ENCODE measurements around the gene NLRC5. TPM values are rescaled to one million over a fixed set of nuclear protein-coding genes. Genes with fewer than 3 reads are reported as not detected.
"Not testable (repeated sequence)": the region's sequence is repeated elsewhere in the genome, so short reads cannot be mapped to it uniquely, and the experiment has no call there.

NLRC5 gene
- total RNA-seq, 1 donor from 2014 or later = 2.0 TPM

- DNase-seq = no peak
Measured at GRCh38 chr16:56961386-56961785, 28.0 kb upstream of the NLRC5 start.

DNA sequence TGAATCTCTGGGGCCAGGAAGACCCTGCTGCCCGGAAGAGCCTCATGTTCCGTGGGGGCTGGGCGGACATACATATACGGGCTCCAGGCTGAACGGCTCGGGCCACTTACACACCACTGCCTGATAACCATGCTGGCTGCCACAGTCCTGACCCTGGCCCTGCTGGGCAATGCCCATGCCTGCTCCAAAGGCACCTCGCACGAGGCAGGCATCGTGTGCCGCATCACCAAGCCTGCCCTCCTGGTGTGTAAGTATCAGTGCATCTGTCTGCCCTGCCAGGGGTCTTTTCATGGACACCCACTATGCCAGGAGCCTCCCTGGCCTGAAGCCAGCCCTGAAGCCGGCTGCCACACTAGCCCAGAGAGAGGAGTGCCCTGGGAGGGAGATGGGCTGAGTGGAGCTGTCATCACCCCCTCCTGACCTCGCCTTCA is 27.5 kb upstream of the NLRC5 start, which contains the start of gene CETP:
Gene CETP (plus strand): TSS at position 100 of the 431 bp plus-strand sequence. CDS start 30 bp downstream, at position 130.
- no peak for DNase-seq

GRCh38 chr16:56964243-56965148 is 24.9 kb upstream of the NLRC5 start:
- DNase-seq = peak; percentile 10

GRCh38 chr16:56965149-56966092 is 23.9 kb upstream of the NLRC5 start:
- DNase-seq = no peak

GRCh38 chr16:56966093-56966475 is 23.3 kb upstream of the NLRC5 start:
- DNase-seq = no peak

GRCh38 chr16:56967733-56968132 is 21.6 kb upstream of the NLRC5 start:
- no peak for DNase-seq

GRCh38 chr16:56969769-56970168 is 19.6 kb upstream of the NLRC5 start:
- DNase-seq = no peak

DNA sequence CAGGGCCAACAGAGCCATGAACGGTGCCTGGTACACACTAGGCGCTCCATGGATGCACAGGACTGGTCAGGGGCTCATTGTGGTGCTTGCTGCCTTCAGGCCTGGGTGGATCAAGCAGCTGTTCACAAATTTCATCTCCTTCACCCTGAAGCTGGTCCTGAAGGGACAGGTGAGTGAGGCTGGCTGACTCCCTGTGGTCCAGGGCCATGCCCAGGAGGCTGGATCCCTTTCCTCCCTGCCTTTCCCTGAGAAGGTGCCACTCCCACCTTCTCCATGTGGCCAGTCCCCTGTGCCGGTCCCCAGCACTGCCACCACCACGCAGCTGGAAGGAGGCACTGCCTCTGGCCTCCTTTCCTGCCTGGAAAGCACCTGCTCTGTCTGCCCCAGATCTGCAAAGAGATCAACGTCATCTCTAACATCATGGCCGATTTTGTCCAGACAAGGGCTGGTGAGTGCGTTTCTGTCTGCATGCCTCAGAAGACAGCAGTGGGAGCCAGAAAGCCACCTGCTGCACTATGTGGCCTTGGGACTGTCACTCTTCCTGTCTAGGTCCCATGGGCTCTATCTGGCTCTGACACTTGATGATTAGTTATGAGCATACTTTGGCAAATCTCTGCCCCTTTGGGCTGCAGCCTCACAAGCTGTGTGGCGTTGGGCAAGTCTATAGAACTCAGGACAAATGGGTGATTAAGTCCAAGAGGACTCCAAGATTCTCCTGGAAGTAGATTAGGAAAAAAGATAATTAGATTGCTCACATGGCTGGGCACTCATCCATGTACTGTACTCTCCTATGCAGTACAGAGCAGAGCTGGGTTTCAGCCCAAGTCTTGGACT is 18.2 kb upstream of the NLRC5 start:
- DNase-seq = no peak

- no peak for DNase-seq
Measured at GRCh38 chr16:56971768-56972043, 17.7 kb upstream of the NLRC5 start.

GRCh38 chr16:56972403-56973293 is 16.7 kb upstream of the NLRC5 start:
- DNase-seq = no peak

DNA sequence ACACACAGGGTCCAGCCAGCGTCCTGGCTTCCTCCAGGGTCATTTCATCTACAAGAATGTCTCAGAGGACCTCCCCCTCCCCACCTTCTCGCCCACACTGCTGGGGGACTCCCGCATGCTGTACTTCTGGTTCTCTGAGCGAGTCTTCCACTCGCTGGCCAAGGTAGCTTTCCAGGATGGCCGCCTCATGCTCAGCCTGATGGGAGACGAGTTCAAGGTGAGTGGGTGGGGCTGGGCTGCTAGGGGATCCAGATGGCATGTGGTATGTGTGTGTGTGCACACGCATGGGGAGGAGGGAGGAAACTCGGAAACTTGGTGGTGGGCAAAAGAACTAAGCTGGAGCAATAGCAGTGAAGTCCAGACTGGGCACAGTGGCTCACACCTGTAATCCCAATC is 16.1 kb upstream of the NLRC5 start:
- DNase-seq = no peak

DNA sequence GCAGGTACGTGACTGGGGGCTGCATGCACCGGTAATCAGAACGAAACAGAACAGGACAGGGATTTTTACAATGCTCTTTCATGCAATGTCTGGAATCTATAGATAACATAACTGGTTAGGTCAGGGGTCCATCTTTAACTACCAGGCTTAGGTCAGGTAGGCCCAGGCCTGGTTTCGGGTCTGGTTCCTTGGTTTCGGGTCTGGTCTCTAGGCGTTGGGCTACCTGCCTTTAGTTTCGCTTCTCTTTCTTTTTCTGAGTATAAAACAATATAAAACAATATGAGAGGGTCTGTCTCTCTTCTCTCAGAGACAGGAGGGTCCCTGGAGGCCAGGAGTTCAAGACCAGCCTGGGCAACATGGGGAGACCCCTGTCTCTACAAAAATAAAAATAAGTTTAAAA is 15.5 kb upstream of the NLRC5 start:
- not testable (repeated sequence) for DNase-seq

DNA sequence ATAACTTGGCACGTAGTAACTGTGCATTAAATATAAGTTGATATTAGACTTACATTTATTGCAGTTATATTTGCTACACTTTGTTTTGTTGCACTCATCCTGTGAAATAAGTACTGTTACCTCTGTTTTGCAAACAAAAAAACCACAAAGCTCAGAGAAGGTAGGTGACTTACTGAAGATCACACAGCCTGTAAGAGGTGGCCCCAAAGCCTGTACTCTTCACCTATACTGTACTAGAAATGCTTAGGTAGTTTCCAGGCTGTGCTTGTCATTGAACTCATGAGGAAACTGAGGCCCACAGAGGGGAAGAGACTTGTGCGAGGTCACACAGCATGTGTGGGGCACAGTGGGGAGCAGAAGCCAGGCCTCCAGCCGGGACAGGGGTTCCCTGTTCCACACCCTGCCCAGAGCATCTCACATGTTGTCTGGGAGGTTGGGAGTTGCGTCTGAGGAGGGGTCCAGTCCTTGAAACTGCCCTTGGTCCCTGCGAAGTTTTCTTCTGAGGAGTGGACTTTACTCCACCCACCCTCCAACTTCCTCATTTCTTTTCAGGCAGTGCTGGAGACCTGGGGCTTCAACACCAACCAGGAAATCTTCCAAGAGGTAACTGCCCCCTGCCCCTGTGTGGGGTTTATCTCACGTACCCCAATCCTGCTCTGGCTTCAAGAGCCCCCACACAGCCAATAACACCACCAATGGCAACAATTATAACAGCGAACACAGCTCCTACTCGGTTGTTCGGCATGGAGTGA is 14.6 kb upstream of the NLRC5 start:
- no peak for DNase-seq

GRCh38 chr16:56975714-56976113 is 13.6 kb upstream of the NLRC5 start:
- no peak for DNase-seq

- no peak for DNase-seq
Measured at GRCh38 chr16:56977216-56977615, 12.1 kb upstream of the NLRC5 start.

DNA sequence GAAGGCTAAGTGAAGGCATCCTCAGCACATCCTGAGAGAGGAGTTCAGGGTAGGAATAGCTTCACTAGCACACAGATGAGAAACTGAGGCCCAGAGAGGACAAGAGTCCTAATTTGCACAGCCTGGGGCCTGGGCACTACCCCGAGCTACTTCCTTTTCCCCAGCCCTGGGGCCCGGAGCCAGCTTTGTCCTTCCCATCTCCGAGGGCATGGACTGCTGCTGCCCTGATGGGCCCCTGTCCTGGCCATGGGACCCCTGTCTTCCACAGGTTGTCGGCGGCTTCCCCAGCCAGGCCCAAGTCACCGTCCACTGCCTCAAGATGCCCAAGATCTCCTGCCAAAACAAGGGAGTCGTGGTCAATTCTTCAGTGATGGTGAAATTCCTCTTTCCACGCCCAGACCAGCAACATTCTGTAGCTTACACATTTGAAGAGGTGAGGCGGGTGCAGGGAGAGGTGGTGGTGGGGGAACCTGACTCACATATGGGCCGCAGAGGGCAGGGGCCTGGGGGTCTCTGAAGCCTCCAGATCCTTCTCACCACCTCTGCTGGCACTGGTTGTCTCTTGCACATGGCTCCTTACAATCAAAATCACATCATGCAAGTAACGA is 11.4 kb upstream of the NLRC5 start:
- DNase-seq = no peak

DNA sequence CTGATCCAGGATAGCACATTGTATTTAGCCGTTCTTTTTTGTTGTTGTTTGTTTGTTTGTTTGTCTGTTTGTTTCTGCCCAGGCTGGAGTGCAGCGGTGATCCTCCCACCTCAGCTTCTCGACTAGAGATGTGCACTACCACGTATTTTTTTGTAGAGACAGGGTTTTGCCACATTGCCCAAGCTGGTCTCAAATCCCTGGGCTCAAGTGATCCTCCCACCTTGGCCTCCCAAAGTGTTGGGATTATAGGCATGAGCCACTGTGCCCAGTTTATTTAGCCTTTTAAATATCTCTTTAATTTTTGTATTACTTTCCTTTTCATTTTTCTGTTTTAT is 9.2 kb upstream of the NLRC5 start:
- DNase-seq = no peak

GRCh38 chr16:56980792-56981724 is 8.3 kb upstream of the NLRC5 start:
- no peak for DNase-seq

DNA sequence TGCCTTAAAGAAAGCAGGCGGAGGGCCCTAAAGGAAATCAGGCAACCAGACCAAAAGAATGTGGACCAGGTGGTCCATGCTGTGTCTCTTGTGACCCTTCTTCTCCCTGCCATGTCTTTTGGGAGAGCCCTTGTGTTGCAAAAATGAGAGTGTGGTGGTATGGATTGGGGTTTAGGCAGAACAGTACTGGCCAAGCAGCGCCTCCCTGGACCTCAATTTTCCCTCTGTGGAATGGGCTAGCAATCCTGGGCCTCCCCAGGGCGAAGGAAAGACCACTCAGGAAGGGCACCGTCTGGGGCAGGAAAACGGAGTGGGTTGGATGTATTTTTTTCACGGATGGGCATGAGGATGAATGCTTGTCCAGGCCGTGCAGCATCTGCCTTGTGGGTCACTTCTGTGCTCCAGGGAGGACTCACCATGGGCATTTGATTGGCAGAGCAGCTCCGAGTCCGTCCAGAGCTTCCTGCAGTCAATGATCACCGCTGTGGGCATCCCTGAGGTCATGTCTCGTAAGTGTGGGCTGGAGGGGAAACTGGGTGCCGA is 7.6 kb upstream of the NLRC5 start:
- no peak for DNase-seq

Data from occipital lobe (tissue), 2 donors.